ENCODE results near the gene HOMER1.
A peak's percentile ranks its signal among the peaks of the same experiment; 100 is the strongest.

HOMER1 gene

DNA sequence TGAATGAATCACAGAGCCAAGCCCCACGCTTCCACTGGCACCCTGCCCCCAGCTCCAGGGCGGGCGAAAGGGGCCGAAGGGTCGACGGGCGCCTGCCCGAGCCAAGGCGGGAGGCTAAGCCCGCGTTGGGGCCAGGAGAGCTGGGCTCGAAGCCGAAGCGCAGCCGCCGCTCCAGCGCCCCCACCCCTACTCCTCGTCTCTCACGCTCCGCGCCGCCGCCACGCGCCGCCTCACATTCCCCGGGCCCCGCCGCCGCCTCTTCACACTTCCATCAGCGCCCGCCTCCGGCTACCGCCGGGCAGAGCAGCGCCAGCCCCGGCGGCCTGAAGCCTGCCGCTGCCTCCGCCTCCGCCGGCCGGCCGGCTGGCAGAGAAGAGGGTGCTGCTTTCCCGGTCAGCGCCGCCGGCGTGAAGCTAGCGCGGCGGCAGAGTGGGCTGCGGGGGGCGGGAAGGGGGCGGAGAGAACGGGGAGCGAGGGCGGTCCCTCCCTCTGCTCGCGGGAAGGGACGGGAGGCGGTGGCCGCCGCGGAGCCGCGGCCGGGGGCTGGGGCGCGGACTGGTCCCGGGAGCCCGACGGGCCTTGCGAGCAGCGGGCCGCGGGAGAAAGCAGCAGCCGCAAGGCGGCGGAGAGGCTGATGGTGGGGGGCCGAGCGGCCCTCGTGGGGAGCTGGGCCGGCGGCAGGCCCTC is at the start of gene HOMER1:
Gene HOMER1 (minus strand): TSS at position 431 of the 687 bp plus-strand sequence. CDS start 1,360 bp downstream, outside the sequence.
- DNase-seq: peak; percentile 43

DNA sequence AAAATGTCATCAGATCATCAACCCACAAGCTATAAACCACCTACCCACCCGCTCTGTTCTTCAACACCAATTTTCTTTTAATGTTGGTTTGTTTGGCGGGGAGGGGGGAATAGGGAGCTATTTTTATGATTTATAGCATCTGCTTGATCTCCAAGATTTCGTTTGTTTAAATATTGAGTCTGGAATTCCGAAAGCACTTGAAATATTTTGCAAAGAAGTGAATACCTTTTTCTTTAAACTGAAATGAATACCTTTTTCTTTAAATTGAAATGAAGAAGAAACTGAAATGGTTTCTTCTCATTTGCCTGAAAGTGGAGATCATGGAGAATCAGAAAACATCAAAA is 49.3 kb upstream of the HOMER1 start:
- DNase-seq: no peak

GRCh38 chr5:79562351-79563246 is 48.7 kb upstream of the HOMER1 start:
- peak; percentile 43 for DNase-seq

DNA sequence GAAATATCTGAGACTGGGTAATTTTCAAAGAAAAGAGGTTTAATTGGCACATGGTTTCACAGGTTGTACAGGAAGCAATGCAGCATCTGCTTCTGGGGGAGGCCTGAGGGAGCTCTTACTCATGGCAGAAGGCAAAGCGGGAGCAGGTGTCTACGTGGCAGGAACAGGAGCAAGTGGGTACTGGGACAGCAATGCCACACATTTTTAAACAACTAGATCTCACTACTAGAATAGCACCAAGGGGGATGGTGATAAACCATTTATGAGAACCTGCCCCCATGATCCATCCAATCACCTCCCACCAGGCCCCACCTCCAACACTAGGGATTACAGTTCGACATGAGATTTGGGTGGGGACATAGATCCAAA is 47.6 kb upstream of the HOMER1 start:
- DNase-seq: no peak

GRCh38 chr5:79560771-79561524 is 47.0 kb upstream of the HOMER1 start:
- no peak for DNase-seq

GRCh38 chr5:79555418-79555817 is 41.5 kb upstream of the HOMER1 start:
- DNase-seq: no peak

GRCh38 chr5:79552984-79553383 is 39.0 kb upstream of the HOMER1 start:
- no peak for DNase-seq

DNA sequence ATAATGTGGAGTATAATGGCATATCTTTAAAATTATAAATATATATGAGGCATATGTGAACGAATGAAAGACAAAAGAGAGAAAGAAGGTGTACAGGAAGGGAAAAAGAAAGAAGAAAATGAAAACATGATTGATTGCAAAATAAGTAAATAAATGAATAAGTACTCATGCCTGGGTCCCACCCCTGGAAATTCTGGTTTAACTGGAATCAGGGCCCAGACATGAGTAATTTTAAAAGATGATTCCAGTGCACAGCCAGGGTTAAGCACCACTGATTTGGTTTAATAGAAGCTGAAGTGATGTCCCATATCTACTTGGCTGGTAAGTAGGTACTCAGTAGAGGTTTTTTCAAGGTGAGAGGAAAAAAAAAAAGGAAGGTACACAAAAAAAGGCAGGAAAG is 34.0 kb upstream of the HOMER1 start:
- DNase-seq: no peak

DNA sequence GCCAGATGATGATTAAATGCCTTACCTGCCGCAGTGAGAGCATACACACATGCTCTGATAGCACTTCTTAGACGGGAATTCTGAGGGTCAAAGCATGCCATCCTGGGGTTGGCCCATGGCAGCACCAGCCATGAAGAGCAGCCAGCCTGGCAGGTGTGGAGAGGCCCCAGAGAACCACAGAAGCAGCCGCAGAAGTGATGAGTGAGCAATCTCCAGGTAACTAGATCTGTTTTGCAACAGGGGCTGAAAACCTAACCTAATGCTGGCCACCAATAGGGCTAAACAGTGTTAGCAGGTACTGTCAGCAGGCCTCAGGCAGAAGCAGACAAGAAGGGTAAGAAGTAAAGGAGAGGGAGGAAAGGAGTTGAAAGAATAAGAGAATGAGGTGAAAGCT is 33.5 kb upstream of the HOMER1 start:
- no peak for DNase-seq

DNA sequence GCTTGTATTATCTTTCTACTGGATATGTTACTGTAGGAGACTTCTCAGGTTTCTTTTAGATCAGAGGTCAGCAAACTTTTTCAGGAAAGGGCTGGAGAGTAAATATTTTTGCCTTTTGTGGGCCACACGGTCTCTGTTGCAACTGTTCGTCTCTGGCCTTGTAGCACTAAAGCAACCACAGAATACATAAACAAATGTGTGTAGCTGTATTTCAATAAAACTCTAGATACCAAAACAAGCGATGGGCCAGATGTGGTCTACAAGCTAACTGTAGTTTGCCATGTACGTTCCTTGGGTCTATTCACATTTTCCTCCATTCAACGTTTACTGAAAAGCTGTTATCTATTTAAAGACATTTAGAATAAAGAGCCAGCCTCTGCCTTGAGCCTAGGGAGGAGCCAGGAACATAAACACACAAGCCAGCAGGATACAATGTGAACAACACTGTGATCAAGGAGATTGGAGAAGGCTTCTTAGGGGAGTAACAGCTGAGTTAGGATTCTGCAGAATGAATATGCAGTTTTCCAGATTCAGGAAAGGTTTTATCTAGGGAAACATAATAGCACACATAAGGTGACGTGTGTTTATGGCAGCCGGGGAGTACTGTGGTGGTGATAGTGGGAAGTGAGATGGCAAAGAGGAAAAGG is 33.0 kb upstream of the HOMER1 start:
- no peak for DNase-seq

GRCh38 chr5:79544131-79544530 is 30.2 kb upstream of the HOMER1 start:
- DNase-seq: no peak

- DNase-seq: no peak
Measured at GRCh38 chr5:79540939-79541338, 27.0 kb upstream of the HOMER1 start.

- DNase-seq: no peak
Measured at GRCh38 chr5:79536193-79536906, 22.4 kb upstream of the HOMER1 start.

DNA sequence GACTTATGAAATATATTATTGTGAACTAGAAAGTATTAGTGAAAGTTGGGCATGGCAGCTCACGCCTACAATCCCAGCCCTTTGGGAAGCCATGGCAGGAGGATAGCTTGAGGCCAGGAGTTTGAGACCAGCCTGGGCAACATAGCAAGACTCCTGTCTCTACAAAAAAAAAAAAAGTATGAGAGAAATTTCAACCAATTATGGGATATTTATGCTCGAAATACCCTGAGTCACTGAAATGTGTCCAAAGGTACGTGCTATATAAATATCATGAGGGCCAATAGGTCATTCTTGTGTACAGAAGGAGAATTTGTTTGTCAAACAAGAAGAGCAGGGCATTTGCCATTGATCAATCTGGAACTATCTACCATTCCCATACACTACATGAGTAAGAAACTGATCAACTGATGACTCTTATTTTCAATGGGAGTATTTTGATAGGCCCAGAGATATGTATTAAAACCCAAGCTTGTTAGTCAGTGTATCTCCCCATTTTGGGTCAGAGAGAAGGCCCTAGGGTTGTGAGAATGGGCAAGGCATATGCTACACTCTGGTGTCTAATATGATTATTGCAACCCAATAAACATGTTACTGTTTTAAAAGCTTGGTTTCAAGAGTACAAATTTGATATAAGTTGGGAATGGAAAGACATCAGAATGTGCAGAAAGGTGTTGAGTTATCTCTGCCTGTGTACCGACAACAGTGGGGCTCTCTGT is 21.7 kb upstream of the HOMER1 start:
- DNase-seq: no peak

GRCh38 chr5:79529110-79529509 is 15.2 kb upstream of the HOMER1 start:
- DNase-seq: no peak

- DNase-seq: no peak
Measured at GRCh38 chr5:79527431-79527830, 13.5 kb upstream of the HOMER1 start.

DNA sequence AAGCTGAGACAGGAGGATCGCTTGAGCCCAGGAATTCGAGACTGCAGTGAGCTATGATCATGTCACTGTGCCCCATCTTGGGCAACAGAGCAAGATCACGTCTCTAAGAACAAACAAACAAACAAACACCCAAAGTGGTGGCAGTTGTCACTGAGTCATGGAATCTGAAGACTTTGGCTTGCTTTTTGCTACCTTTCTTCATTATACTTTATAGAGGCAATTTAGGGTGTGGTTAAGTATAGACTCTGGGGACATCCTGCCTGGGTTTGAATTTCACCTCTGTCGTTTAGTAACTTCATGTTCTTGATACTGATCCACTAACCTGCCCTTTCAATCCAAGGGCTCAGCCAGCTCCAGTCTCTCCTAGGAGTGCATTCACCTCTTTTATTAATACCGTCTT is 13.0 kb upstream of the HOMER1 start:
- DNase-seq: no peak

DNA sequence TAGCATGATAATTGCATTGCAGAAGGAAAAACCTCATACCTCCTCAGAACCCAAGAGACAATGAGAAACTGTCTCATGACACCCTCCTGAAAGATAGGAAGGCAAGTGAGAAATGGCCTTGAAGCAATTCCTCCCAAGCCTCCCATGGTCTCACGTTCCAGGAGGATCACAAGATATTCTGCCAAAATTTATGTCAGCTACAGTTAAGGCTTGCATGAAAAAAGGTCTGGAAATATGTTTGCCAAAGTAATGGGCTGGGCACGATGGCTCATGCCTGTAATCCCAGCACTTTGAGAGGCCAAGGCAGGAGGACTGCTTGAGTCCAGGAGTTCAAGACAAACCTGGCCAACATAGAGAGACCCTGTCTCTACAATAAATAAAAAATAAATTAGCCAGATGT is 12.6 kb upstream of the HOMER1 start:
- DNase-seq: no peak

DNA sequence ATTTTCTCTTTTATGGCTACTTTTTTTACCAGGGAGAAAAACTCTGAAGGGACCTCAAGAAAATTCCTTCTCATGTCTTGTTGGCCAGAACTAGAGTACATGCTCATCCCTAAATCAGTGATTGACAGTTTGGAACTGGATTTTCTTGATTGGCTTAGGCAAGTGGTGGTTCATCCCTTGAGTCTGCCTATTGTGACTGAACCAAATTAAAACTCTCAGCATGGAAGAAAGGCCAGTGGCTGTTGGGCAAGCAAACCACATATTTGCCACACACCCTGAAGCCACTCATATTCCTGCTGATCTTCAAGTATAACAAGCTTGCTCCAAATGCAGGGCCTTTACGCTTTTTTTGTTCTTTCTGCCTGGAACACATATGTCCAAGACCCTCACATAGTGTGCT is 7.2 kb upstream of the HOMER1 start:
- no peak for DNase-seq

DNA sequence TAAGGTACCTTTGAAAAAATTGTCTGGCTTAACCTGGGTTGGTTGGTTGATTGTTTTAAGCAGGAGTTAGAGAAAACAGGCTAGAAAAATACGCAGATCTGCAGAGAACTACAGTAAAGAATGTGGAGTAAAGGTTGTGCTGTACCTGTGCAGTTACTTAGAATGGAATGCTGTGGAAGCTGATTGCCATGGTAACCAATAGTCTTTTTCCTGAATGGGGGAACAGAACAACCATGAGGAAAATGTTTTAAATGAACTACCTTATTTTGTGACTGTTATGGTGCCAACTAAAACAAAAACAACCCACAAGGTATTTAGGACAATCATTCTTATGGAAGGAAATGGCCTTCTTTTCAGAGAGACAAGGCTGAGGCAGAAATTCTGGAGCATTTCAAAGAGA is 4.8 kb upstream of the HOMER1 start:
- no peak for DNase-seq

- DNase-seq: no peak
Measured at GRCh38 chr5:79517601-79518000, 3.7 kb upstream of the HOMER1 start.

DNA sequence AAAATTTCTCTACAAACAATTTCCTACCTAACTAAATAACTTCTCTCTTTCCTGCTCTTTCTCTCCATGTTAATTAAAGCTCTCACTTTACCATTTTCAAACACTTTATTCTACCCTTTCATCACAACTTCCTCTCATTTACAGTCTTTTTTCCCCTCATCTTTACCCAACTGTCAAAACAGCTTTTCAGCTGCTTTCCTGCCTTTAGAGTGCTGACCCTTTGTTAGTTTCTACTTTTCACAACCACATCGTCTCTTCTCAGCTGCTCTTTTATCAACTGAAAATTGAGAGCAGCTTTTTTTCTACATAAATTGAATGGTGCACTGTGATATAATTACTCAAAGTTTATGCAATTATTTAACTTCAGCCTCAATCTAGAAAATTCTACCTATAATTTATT is 3.1 kb upstream of the HOMER1 start:
- no peak for DNase-seq
